ENCODE results near the gene PXN. TPM values are rescaled to one million over a fixed set of nuclear protein-coding genes. Genes with fewer than 3 reads are reported as not detected.

Gene PXN
- polyA plus RNA-seq, 1 donor from 2014 or later: 5.9 TPM

GRCh38 chr12:120278137-120279069, 12.9 kb upstream of the PXN start:
- Histone ChIP-seq H3K36me3 (ENCODE audit: insufficient read depth, low read length) (no peaks in the 10 kb centered on the region), H3F3A (ENCODE audit: insufficient read depth, low read length, poor library complexity, severe bottlenecking) (no peaks in the 10 kb centered on the region), H2AFZ (ENCODE audit: low read depth, low read length) (no peak overlapping the region), H3K9me2 (ENCODE audit: insufficient read depth, low read length) (no peaks in the 10 kb centered on the region), H3K79me2 (replicated peaks; ENCODE audit: insufficient read depth, low read length) (no peaks in the 10 kb centered on the region), H3K9me3 (ENCODE audit: low read length) (no peaks in the 10 kb centered on the region), H3K27me3 (ENCODE audit: insufficient read depth, low read depth, low read length) (no peaks in the 10 kb centered on the region), H4K20me1 (ENCODE audit: insufficient read depth) (no peaks in the 10 kb centered on the region), H3K27ac (ENCODE audit: low read length) (no peak overlapping the region), H3K9ac (ENCODE audit: low read length) (no peak overlapping the region), H3K4me2 (ENCODE audit: low read length) (no peak overlapping the region), H3K4me3 (ENCODE audit: low read length) (no peak overlapping the region)
- TF ChIP-seq POLR2AphosphoS5 (IDR thresholded peaks at IDR 0.05) (no peak), RAD21 (conservative IDR thresholded peaks at IDR 0.05) (no peak), TAF1 (IDR thresholded peaks at IDR 0.05; ENCODE audit: low read depth) (no peak), EZH2 (IDR thresholded peaks at IDR 0.05; ENCODE audit: borderline replicate concordance, insufficient read depth, low read length, poor library complexity, severe bottlenecking) (no peak), REST (IDR thresholded peaks at IDR 0.05; ENCODE audit: borderline replicate concordance) (no peak), SMC3 (conservative IDR thresholded peaks at IDR 0.05; ENCODE audit: poor library complexity) (no peak), CTCF (IDR thresholded peaks at IDR 0.05; ENCODE audit: poor library complexity, severe bottlenecking) (no peak), MXI1 (conservative IDR thresholded peaks at IDR 0.05; ENCODE audit: poor library complexity, severe bottlenecking) (no peak), EP300 (conservative IDR thresholded peaks at IDR 0.05; ENCODE audit: poor library complexity, severe bottlenecking) (no peak)

DNA sequence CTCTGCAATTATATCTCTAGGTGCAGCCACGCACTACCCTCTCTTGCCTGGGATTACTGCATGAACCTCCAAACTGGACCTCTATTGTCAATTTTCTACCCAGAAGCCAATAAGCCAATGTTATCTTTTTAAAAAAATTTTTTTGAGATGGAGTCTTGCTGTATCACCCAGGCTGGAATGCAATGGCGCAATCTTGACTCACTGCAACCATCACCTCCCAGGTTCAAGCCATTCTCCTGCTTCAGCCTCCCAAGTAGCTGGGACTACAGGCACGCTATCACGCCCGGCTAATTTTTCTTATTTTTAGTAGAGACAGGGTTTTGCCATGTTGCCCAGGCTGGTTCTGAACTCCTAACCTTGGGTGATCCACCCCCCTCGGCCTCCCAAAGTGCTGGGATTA, 11.2 kb upstream of the PXN start:
- Histone ChIP-seq H3K27me3 (ENCODE audit: insufficient read depth, low read depth, low read length) (no peaks in the 10 kb centered on the region), H3F3A (ENCODE audit: insufficient read depth, low read length, poor library complexity, severe bottlenecking) (no peaks in the 10 kb centered on the region), H3K36me3 (ENCODE audit: insufficient read depth, low read length) (no peaks in the 10 kb centered on the region), H3K9ac (ENCODE audit: low read length) (no peak overlapping the region), H3K27ac (ENCODE audit: low read length) (no peak overlapping the region), H3K9me2 (ENCODE audit: insufficient read depth, low read length) (no peaks in the 10 kb centered on the region), H3K4me2 (ENCODE audit: low read length) (no peak overlapping the region), H3K9me3 (ENCODE audit: low read length) (no peaks in the 10 kb centered on the region), H4K20me1 (ENCODE audit: insufficient read depth) (no peaks in the 10 kb centered on the region), H2AFZ (ENCODE audit: low read depth, low read length) (no peak overlapping the region), H3K4me3 (ENCODE audit: low read length) (no peak overlapping the region), H3K79me2 (replicated peaks; ENCODE audit: insufficient read depth, low read length) (no peaks in the 10 kb centered on the region)
- TF ChIP-seq SMC3 (conservative IDR thresholded peaks at IDR 0.05; ENCODE audit: poor library complexity) (no peak), EP300 (conservative IDR thresholded peaks at IDR 0.05; ENCODE audit: poor library complexity, severe bottlenecking) (no peak), TAF1 (IDR thresholded peaks at IDR 0.05; ENCODE audit: low read depth) (no peak), MXI1 (conservative IDR thresholded peaks at IDR 0.05; ENCODE audit: poor library complexity, severe bottlenecking) (no peak), POLR2AphosphoS5 (IDR thresholded peaks at IDR 0.05) (no peak), REST (IDR thresholded peaks at IDR 0.05; ENCODE audit: borderline replicate concordance) (no peak), EZH2 (IDR thresholded peaks at IDR 0.05; ENCODE audit: borderline replicate concordance, insufficient read depth, low read length, poor library complexity, severe bottlenecking) (no peak), CTCF (IDR thresholded peaks at IDR 0.05; ENCODE audit: poor library complexity, severe bottlenecking) (no peak), RAD21 (conservative IDR thresholded peaks at IDR 0.05) (no peak)
